ENCODE results near the gene RFLNA.

The RFLNA gene

GRCh38 chr12:124306686-124307555 is 12.0 kb downstream of the RFLNA start:
- ChIA-PET POLR2A (no interaction called here), CTCF (no interaction called here)
- no peak for DNase-seq (ENCODE audit: extremely low spot score)
- TF ChIP-seq, protein P1, sequence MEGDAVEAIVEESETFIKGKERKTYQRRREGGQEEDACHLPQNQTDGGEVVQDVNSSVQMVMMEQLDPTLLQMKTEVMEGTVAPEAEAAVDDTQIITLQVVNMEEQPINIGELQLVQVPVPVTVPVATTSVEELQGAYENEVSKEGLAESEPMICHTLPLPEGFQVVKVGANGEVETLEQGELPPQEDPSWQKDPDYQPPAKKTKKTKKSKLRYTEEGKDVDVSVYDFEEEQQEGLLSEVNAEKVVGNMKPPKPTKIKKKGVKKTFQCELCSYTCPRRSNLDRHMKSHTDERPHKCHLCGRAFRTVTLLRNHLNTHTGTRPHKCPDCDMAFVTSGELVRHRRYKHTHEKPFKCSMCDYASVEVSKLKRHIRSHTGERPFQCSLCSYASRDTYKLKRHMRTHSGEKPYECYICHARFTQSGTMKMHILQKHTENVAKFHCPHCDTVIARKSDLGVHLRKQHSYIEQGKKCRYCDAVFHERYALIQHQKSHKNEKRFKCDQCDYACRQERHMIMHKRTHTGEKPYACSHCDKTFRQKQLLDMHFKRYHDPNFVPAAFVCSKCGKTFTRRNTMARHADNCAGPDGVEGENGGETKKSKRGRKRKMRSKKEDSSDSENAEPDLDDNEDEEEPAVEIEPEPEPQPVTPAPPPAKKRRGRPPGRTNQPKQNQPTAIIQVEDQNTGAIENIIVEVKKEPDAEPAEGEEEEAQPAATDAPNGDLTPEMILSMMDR (IDR thresholded peaks at IDR 0.05; ENCODE audit: control extremely low read depth, extremely low read depth, low read depth, missing control alignments) = no peak

DNA sequence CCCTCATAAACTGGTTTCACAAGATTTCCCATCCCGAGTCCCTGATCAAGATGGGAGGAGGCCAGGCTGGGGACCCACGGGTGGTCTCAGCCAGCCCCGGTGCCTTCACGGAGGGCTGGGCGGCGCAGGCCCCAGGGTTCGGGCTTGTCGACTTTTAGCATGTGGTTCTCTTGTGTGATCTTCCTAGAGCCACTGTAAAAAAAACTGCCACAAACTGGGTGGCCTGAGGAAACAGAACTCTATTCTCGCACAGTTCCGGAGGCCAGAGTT is 12.6 kb downstream of the RFLNA start:
- DNase-seq (ENCODE audit: extremely low spot score) = no peak
- ChIA-PET POLR2A (no interaction called here), CTCF (no interaction called here)
- TF ChIP-seq, protein P1 (IDR thresholded peaks at IDR 0.05; ENCODE audit: control extremely low read depth, extremely low read depth, low read depth, missing control alignments) = no peak

- CTCF ChIA-PET = no interaction called here
- POLR2A ChIA-PET = no interaction called here
- TF ChIP-seq, protein P1 (IDR thresholded peaks at IDR 0.05; ENCODE audit: control extremely low read depth, extremely low read depth, low read depth, missing control alignments) = no peak
- DNase-seq (ENCODE audit: extremely low spot score) = no peak
Measured at GRCh38 chr12:124308741-124309140, 13.8 kb downstream of the RFLNA start.

DNA sequence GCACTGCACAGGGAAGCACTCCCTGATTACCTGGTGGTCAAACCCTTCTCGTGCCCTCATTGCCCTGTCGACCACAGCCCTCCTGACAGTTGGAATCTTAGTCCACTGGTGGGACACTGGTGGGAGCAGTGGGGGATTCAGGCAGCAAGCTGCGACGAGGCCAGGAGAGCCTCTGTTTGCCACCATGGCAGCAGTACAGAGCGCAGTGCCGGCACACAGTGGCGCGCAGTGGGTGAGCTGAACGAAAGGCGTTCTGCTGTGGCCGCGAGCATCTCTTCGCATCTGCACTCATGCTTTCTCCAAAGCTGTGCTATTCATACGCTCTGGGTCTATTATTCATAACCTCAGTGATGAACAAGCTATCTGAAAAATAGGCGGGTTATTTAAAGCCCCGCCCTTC is 14.3 kb downstream of the RFLNA start:
- no peak for DNase-seq (ENCODE audit: extremely low spot score)
- TF ChIP-seq, protein P1 (IDR thresholded peaks at IDR 0.05; ENCODE audit: control extremely low read depth, extremely low read depth, low read depth, missing control alignments) = no peak
- ChIA-PET POLR2A (interaction anchor here (0.6 kb wide), 1 partner anchor 13 kb away, joined by 4 read pairs; no protein-coding TSS in a partner anchor), CTCF (no interaction called here)

- CTCF ChIA-PET = no interaction called here
- POLR2A ChIA-PET = interaction anchor here (0.6 kb wide), 1 partner anchor 12 kb away, joined by 4 read pairs; no protein-coding TSS in a partner anchor
- DNase-seq (ENCODE audit: extremely low spot score) = no peak
- TF ChIP-seq, protein P1 (IDR thresholded peaks at IDR 0.05; ENCODE audit: control extremely low read depth, extremely low read depth, low read depth, missing control alignments) = no peak
Measured at GRCh38 chr12:124309744-124310143, 14.9 kb downstream of the RFLNA start.

- DNase-seq (ENCODE audit: extremely low spot score) = no peak
- POLR2A ChIA-PET = no interaction called here
- CTCF ChIA-PET = interaction anchor here (1.3 kb wide), 1 partner anchor 10 kb away, joined by 7 read pairs; no protein-coding TSS in a partner anchor
- TF ChIP-seq, protein P1 (IDR thresholded peaks at IDR 0.05; ENCODE audit: control extremely low read depth, extremely low read depth, low read depth, missing control alignments) = no peak
Measured at GRCh38 chr12:124310178-124310577, 15.3 kb downstream of the RFLNA start.

Measured in GM10248 (cell line).